GM11168 (cell line): ENCODE measurements around the gene OGA.

Experiments
- in situ Hi-C: fragments of 300-500 bp; cut with MboI; formaldehyde crosslinking; loops from one replicate; pipeline ENCODE4 v1.12.0; 2022; ENCODE audit warnings: low sequenced_read_pairs; ENCODE audit not compliant: unreplicated experiment

OGA gene

GRCh38 chr10:101818119-101818871 is at the start of gene OGA:
OGA (minus strand) TSS chr10:101818444; CDS start chr10:101818022, 422 bp downstream.
- in situ Hi-C loops = no loop called here

- in situ Hi-C loops = no loop called here
Measured at GRCh38 chr10:101867931-101868330, 49.7 kb upstream of the OGA start.

- in situ Hi-C loops = no loop called here
Measured at GRCh38 chr10:101859530-101859929, 41.3 kb upstream of the OGA start.

- in situ Hi-C loops = no loop called here
Measured at GRCh38 chr10:101858723-101859500, 40.7 kb upstream of the OGA start.

- in situ Hi-C loops = no loop called here
Measured at GRCh38 chr10:101857802-101858476, 39.7 kb upstream of the OGA start.

GRCh38 chr10:101856626-101857025 is 38.4 kb upstream of the OGA start:
- in situ Hi-C loops = no loop called here

GRCh38 chr10:101851411-101852116 is 33.3 kb upstream of the OGA start:
- in situ Hi-C loops = no loop called here

GRCh38 chr10:101850749-101851148 is 32.5 kb upstream of the OGA start:
- in situ Hi-C loops = no loop called here

GRCh38 chr10:101848894-101849351 is 30.7 kb upstream of the OGA start:
- in situ Hi-C loops = no loop called here

GRCh38 chr10:101848408-101848807 is 30.2 kb upstream of the OGA start:
- in situ Hi-C loops = no loop called here

GRCh38 chr10:101845893-101846292 is 27.6 kb upstream of the OGA start:
- in situ Hi-C loops = no loop called here

- in situ Hi-C loops = no loop called here
Measured at GRCh38 chr10:101843032-101844021, 25.1 kb upstream of the OGA start, which contains the start of gene KCNIP2. KCNIP2 (minus strand) TSS chr10:101843800; CDS start chr10:101843568, 232 bp downstream.

GRCh38 chr10:101841826-101842225 is 23.6 kb upstream of the OGA start:
- in situ Hi-C loops = no loop called here

GRCh38 chr10:101840741-101841453 is 22.7 kb upstream of the OGA start:
- in situ Hi-C loops = no loop called here

- in situ Hi-C loops = no loop called here
Measured at GRCh38 chr10:101840102-101840684, 21.9 kb upstream of the OGA start.

- in situ Hi-C loops = loop anchor here (5.0 kb wide), 1 partner anchor 173 kb away; no protein-coding TSS in a partner anchor
Measured at GRCh38 chr10:101839416-101840063, 21.3 kb upstream of the OGA start.

- in situ Hi-C loops = loop anchor here (5.0 kb wide), 1 partner anchor 173 kb away; no protein-coding TSS in a partner anchor
Measured at GRCh38 chr10:101839002-101839401, 20.8 kb upstream of the OGA start.
